ENCODE results near the gene RNF141. TPM values are rescaled to one million over a fixed set of nuclear protein-coding genes. Genes with fewer than 3 reads are reported as not detected.

RNF141 gene
- total RNA-seq, 1 donor from 2014 or later, result 49.3 TPM

- Mint-ChIP-seq H3K27ac (no peak overlapping the region), H3K27me3 (ENCODE audit: insufficient read depth, low read depth) (peaks cover 7% of the 10 kb centered on the region), H3K36me3 (no peaks in the 10 kb centered on the region), H3K4me3 (no peak overlapping the region), H3K4me1 (peaks cover 8% of the 10 kb centered on the region), H3K9me3 (peaks cover 7% of the 10 kb centered on the region)
- Histone ChIP-seq H3K9ac (no peak overlapping the region), H2AFZ (replicated peaks) (no peak overlapping the region), H3F3A (ENCODE audit: low read depth) (no peaks in the 10 kb centered on the region), H3K4me2 (no peak overlapping the region), H3K36me3 (no peaks in the 10 kb centered on the region), H4K20me1 (ENCODE audit: low read depth) (no peaks in the 10 kb centered on the region), H3K9me3 (ENCODE audit: low read depth) (no peaks in the 10 kb centered on the region), H3K79me2 (ENCODE audit: low read depth) (no peaks in the 10 kb centered on the region), H3K4me1 (no peaks in the 10 kb centered on the region), H3K4me3 (no peak overlapping the region), H3K27ac (no peak overlapping the region), H3K27me3 (no peaks in the 10 kb centered on the region)
- no peak for TF ChIP-seq EZH2 (IDR thresholded peaks at IDR 0.05)
- no peak for TF ChIP-seq CTCF (IDR thresholded peaks at IDR 0.05)
- TF ChIP-seq EZH2phosphoT487 (IDR thresholded peaks at IDR 0.05), result no peak
- no peak for DNase-seq (ENCODE audit: low spot score)
Observed at GRCh38 chr11:10474551-10474950, 66.4 kb downstream of the RNF141 start.

GRCh38 chr11:10473371-10473770, 67.6 kb downstream of the RNF141 start:
- no peak overlapping the region for H3K27ac Mint-ChIP-seq
- H3K36me3 Mint-ChIP-seq, result no peaks in the 10 kb centered on the region
- H3K27me3 Mint-ChIP-seq (ENCODE audit: insufficient read depth, low read depth), result peaks cover 7% of the 10 kb centered on the region
- Histone ChIP-seq H3K9me3 (ENCODE audit: low read depth) (no peaks in the 10 kb centered on the region), H4K20me1 (ENCODE audit: low read depth) (no peaks in the 10 kb centered on the region), H3K9ac (no peak overlapping the region), H3F3A (ENCODE audit: low read depth) (no peaks in the 10 kb centered on the region), H3K4me3 (no peak overlapping the region), H3K36me3 (no peaks in the 10 kb centered on the region), H3K79me2 (ENCODE audit: low read depth) (no peaks in the 10 kb centered on the region), H2AFZ (replicated peaks) (no peak overlapping the region), H3K27me3 (no peaks in the 10 kb centered on the region), H3K4me2 (no peak overlapping the region), H3K27ac (no peak overlapping the region), H3K4me1 (no peaks in the 10 kb centered on the region)
- peaks cover 7% of the 10 kb centered on the region for H3K4me1 Mint-ChIP-seq
- H3K9me3 Mint-ChIP-seq, result peaks cover 13% of the 10 kb centered on the region
- no peak for DNase-seq (ENCODE audit: low spot score)
- no peak overlapping the region for H3K4me3 Mint-ChIP-seq
- TF ChIP-seq EZH2phosphoT487 (IDR thresholded peaks at IDR 0.05) (no peak), EZH2 (IDR thresholded peaks at IDR 0.05) (no peak), CTCF (IDR thresholded peaks at IDR 0.05) (no peak)

GRCh38 chr11:10462746-10463300, 78.2 kb downstream of the RNF141 start:
- Histone ChIP-seq H3K9me3 (ENCODE audit: low read depth) (no peaks in the 10 kb centered on the region), H4K20me1 (ENCODE audit: low read depth) (no peaks in the 10 kb centered on the region), H3K9ac (no peak overlapping the region), H2AFZ (replicated peaks) (no peak overlapping the region), H3F3A (ENCODE audit: low read depth) (no peaks in the 10 kb centered on the region), H3K36me3 (no peaks in the 10 kb centered on the region), H3K79me2 (ENCODE audit: low read depth) (no peaks in the 10 kb centered on the region), H3K27ac (no peak overlapping the region), H3K4me1 (no peaks in the 10 kb centered on the region), H3K27me3 (no peaks in the 10 kb centered on the region), H3K4me2 (no peak overlapping the region), H3K4me3 (no peak overlapping the region)
- H3K4me3 Mint-ChIP-seq, result no peak overlapping the region
- H3K36me3 Mint-ChIP-seq, result no peaks in the 10 kb centered on the region
- no peak for TF ChIP-seq EZH2 (IDR thresholded peaks at IDR 0.05)
- no peak for TF ChIP-seq EZH2phosphoT487 (IDR thresholded peaks at IDR 0.05)
- TF ChIP-seq CTCF (IDR thresholded peaks at IDR 0.05), result no peak
- H3K27me3 Mint-ChIP-seq (ENCODE audit: insufficient read depth, low read depth), result no peaks in the 10 kb centered on the region
- peaks cover 11% of the 10 kb centered on the region for H3K4me1 Mint-ChIP-seq
- H3K27ac Mint-ChIP-seq, result no peak overlapping the region
- no peak for DNase-seq (ENCODE audit: low spot score)
- no peaks in the 10 kb centered on the region for H3K9me3 Mint-ChIP-seq

MicroRNA genes within 50 kb of the gene (microRNA counts, 767-probe panel; counts per million panel counts)
- 460 counts per million, percentile 90 among the panel's probes with 10 or more counts for microRNA hsa-miR-4485

Other genes with a start within 250 kb of the RNF141 start
- gene SBF2, start 247.0 kb downstream of the RNF141 start, total RNA-seq (ENCODE audit: low replicate concordance), result 48.2 and 51.1 TPM in 2 replicates
- gene ADM, start 236.1 kb downstream of the RNF141 start, total RNA-seq (ENCODE audit: low replicate concordance), result 3.8 and 8.5 TPM in 2 replicates
- 2.9 and 3.0 TPM in 2 replicates for gene AMPD3, start 85.9 kb downstream of the RNF141 start, total RNA-seq (ENCODE audit: low replicate concordance)
- gene LYVE1, start 27.5 kb upstream of the RNF141 start, total RNA-seq (ENCODE audit: low replicate concordance), result 0.51 TPM in 1 of 2 replicates, not detected in the other
- gene IRAG1, start 152.6 kb upstream of the RNF141 start, total RNA-seq (ENCODE audit: low replicate concordance), result 5.2 and 5.9 TPM in 2 replicates
- 20.8 and 26.4 TPM in 2 replicates for gene CTR9, start 210.1 kb upstream of the RNF141 start, total RNA-seq (ENCODE audit: low replicate concordance)

Data from neural progenitor cell (in vitro differentiated cells).